ENCODE data around the gene BCAS4.

DNA sequence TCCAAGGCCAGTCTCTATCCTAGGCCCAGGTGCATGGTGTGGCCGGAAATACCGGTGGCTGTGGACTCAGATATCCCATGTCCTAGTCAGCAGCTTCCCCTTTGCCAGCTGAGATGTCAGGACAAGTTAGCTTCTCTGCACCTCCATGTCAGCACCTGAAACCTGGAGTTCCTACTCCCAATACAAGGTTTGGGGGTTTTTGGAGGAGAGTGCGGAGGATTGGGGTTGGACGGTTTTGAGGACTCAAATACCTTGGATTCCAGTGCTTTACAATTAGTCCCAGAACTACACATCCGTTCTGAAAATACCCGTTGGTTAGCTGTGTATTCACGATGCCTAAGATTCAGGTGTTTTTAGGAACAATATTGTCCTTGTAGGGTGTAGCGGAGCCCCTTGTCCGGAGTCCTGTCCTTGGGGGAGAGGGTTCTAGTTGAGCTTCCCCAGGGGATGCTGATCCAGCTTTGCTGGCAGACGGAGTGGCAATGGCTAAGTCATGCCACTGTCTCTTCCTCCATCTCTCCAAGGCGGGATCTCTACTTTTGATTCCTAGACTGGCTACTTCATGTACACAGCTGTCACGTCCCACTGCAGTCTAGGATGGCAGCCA lies 91.4 kb downstream of the BCAS4 start:
- TF ChIP-seq, protein P1, sequence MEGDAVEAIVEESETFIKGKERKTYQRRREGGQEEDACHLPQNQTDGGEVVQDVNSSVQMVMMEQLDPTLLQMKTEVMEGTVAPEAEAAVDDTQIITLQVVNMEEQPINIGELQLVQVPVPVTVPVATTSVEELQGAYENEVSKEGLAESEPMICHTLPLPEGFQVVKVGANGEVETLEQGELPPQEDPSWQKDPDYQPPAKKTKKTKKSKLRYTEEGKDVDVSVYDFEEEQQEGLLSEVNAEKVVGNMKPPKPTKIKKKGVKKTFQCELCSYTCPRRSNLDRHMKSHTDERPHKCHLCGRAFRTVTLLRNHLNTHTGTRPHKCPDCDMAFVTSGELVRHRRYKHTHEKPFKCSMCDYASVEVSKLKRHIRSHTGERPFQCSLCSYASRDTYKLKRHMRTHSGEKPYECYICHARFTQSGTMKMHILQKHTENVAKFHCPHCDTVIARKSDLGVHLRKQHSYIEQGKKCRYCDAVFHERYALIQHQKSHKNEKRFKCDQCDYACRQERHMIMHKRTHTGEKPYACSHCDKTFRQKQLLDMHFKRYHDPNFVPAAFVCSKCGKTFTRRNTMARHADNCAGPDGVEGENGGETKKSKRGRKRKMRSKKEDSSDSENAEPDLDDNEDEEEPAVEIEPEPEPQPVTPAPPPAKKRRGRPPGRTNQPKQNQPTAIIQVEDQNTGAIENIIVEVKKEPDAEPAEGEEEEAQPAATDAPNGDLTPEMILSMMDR (IDR thresholded peaks at IDR 0.05; ENCODE audit: low read depth, low read length) = no peak
- TF ChIP-seq EZH2phosphoT487 (IDR thresholded peaks at IDR 0.05; ENCODE audit: low read depth) = no peak

Measured in OCI-LY3 (cell line).